ENCODE data around the gene MAP3K4.

GRCh38 chr6:161064915-161065314 lies 73.3 kb downstream of the MAP3K4 start:
- TF ChIP-seq TOX (CRISPR knock-in tag; IDR thresholded peaks at IDR 0.05; ENCODE audit: borderline replicate concordance) (no peak), PPARA (CRISPR knock-in tag; IDR thresholded peaks at IDR 0.05; ENCODE audit: borderline replicate concordance) (no peak), GLIS3 (CRISPR knock-in tag; IDR thresholded peaks at IDR 0.05) (no peak), OSR1 (CRISPR knock-in tag; IDR thresholded peaks at IDR 0.05) (no peak), PATZ1 (CRISPR knock-in tag; IDR thresholded peaks at IDR 0.05; ENCODE audit: borderline replicate concordance) (no peak), ZNF8 (CRISPR knock-in tag; IDR thresholded peaks at IDR 0.05) (no peak), CSDC2 (CRISPR knock-in tag; IDR thresholded peaks at IDR 0.05) (no peak), ISL1 (CRISPR knock-in tag; IDR thresholded peaks at IDR 0.05) (no peak), TCF4 (CRISPR knock-in tag; IDR thresholded peaks at IDR 0.05; ENCODE audit: borderline replicate concordance) (no peak), ARNTL (CRISPR knock-in tag; IDR thresholded peaks at IDR 0.05; ENCODE audit: borderline replicate concordance, low read depth) (no peak)
